ENCODE results near the gene CIB4. TPM values are rescaled to one million over a fixed set of nuclear protein-coding genes. Genes with fewer than 3 reads are reported as not detected.

Gene CIB4
- total and polyA plus RNA-seq, 9 of the 15 experiments (the other 6 are each of a cell fraction or from before 2014, with no cell fraction given), result not detected

DNA sequence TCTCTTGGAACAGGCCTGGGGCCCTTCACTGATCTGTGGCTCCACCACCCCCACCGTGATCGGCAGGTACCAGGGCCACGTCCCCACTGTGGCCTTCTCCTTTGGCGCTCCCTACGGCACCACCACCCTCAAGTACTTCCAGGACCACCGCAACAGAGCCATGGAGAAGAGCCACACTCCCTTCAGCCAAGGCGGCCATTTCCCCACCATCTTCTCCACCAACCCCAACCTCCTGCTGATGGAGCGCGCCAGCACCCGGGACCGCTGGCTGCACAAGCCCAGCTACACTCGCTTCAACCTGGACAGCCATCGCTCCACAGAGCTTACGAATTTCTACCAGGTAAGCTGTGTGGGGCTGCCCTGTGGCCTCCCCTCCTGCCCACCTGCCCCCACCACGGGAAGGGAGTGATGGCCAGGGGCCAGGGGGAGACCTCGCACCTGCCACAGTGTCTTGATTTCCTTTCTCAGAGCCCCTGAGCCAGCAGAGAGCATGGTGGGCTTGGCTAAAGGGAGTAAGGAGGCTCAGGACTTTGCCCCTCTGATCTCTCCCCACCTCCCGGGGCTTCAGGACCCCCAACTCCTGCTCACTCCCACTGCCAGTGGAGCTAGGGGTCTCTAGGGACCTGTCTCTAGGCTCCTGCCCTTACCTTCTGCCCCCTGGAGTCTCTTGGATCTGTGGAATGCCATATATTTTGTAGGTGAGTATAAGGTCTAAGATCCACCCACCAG is 65.2 kb downstream of the CIB4 start:
- intact Hi-C loops (cut with micrococcal nuclease), result no loop called here
- TF ChIP-seq PTTG1 (tag; IDR thresholded peaks at IDR 0.05; ENCODE audit: low read depth) (no peak), HDAC1 (IDR thresholded peaks at IDR 0.05) (no peak), ZNF764 (CRISPR knock-in tag; IDR thresholded peaks at IDR 0.05; ENCODE audit: low read depth) (no peak), TAL1 (IDR thresholded peaks at IDR 0.05) (no peak), CAMTA2 (CRISPR knock-in tag; conservative IDR thresholded peaks at IDR 0.05) (no peak), NONO (IDR thresholded peaks at IDR 0.05; ENCODE audit: low read depth in 2 of 2, low read length in 1 of 2) (no peak), COPS2 (conservative IDR thresholded peaks at IDR 0.05) (no peak), RBBP5 (IDR thresholded peaks at IDR 0.05; ENCODE audit: borderline replicate concordance, insufficient read depth, low read length, poor library complexity, severe bottlenecking) (no peak), HDAC3 (IDR thresholded peaks at IDR 0.05; ENCODE audit: borderline replicate concordance, partially characterized antibody) (no peak), ZNF584 (CRISPR knock-in tag; IDR thresholded peaks at IDR 0.05; ENCODE audit: low read depth) (no peak), CREBBP (IDR thresholded peaks at IDR 0.05; ENCODE audit: low read depth, low read length) (no peak), BACH1 (tag; IDR thresholded peaks at IDR 0.05) (no peak)
- TF ChIP-seq, protein P1, sequence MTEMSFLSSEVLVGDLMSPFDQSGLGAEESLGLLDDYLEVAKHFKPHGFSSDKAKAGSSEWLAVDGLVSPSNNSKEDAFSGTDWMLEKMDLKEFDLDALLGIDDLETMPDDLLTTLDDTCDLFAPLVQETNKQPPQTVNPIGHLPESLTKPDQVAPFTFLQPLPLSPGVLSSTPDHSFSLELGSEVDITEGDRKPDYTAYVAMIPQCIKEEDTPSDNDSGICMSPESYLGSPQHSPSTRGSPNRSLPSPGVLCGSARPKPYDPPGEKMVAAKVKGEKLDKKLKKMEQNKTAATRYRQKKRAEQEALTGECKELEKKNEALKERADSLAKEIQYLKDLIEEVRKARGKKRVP (CRISPR knock-in tag; IDR thresholded peaks at IDR 0.05), result no peak
- TF ChIP-seq, protein P2, sequence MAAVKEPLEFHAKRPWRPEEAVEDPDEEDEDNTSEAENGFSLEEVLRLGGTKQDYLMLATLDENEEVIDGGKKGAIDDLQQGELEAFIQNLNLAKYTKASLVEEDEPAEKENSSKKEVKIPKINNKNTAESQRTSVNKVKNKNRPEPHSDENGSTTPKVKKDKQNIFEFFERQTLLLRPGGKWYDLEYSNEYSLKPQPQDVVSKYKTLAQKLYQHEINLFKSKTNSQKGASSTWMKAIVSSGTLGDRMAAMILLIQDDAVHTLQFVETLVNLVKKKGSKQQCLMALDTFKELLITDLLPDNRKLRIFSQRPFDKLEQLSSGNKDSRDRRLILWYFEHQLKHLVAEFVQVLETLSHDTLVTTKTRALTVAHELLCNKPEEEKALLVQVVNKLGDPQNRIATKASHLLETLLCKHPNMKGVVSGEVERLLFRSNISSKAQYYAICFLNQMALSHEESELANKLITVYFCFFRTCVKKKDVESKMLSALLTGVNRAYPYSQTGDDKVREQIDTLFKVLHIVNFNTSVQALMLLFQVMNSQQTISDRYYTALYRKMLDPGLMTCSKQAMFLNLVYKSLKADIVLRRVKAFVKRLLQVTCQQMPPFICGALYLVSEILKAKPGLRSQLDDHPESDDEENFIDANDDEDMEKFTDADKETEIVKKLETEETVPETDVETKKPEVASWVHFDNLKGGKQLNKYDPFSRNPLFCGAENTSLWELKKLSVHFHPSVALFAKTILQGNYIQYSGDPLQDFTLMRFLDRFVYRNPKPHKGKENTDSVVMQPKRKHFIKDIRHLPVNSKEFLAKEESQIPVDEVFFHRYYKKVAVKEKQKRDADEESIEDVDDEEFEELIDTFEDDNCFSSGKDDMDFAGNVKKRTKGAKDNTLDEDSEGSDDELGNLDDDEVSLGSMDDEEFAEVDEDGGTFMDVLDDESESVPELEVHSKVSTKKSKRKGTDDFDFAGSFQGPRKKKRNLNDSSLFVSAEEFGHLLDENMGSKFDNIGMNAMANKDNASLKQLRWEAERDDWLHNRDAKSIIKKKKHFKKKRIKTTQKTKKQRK (IDR thresholded peaks at IDR 0.05; ENCODE audit: borderline replicate concordance, low read depth, low read length), result no peak
- TF ChIP-seq, protein P3, sequence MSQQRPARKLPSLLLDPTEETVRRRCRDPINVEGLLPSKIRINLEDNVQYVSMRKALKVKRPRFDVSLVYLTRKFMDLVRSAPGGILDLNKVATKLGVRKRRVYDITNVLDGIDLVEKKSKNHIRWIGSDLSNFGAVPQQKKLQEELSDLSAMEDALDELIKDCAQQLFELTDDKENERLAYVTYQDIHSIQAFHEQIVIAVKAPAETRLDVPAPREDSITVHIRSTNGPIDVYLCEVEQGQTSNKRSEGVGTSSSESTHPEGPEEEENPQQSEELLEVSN (IDR thresholded peaks at IDR 0.05; ENCODE audit: borderline replicate concordance in 1 of 2, extremely low read depth in 1 of 2, insufficient read depth in 1 of 2, insufficient read length in 1 of 2, low read depth in 1 of 2, low read length in 1 of 2, poor library complexity in 1 of 2, severe bottlenecking in 1 of 2), result no peak

More for the DNA sequence above, 65.2 kb downstream of the CIB4 start:
- ChIA-PET POLR2A (interaction anchor here (2.0 kb wide), 1 partner anchor 18 kb away, joined by 6 read pairs; no protein-coding TSS in a partner anchor), CTCF (ENCODE audit: low intra/inter-chr PET ratio) (interaction anchor here (3.5 kb wide), 1 partner anchor 54 kb away, joined by 31 read pairs; no protein-coding TSS in a partner anchor)
- no peak overlapping the region for H3K27ac ChIP-seq (ENCODE audit: extremely low read depth, low read depth, low read length)
- H3K36me3 ChIP-seq (ENCODE audit: control insufficient read depth, insufficient read depth, low read length), result no peaks in the 10 kb centered on the region
- H3K4me1 ChIP-seq (replicated peaks in 1 of 2; ENCODE audit: control insufficient read depth in 2 of 2, insufficient read depth in 2 of 2, low read length in 2 of 2), result no peaks in the 10 kb centered on the region; a peak in 1 of 5 replicates
- H3K9me3 ChIP-seq (replicated peaks; ENCODE audit: control insufficient read depth, insufficient read depth, low read depth, low read length), result no peaks in the 10 kb centered on the region
- ATAC-seq, result no peak
- whole genome bisulfite sequencing (ENCODE audit: insufficient coverage, low coverage, missing lambda C conversion rate), result 0% methylated on average over 13 of the region's 17 CpGs
- no peak overlapping the region for H3K4me2 ChIP-seq (ENCODE audit: insufficient read depth, low read length)
- H2AFZ ChIP-seq (ENCODE audit: low read depth, low read length), result no peak overlapping the region
- in situ Hi-C loops (cut with MboI), result no loop called here
- no peak for FAIRE-seq
- BruUV-seq (replicated peaks), result no TSS peak
- H3K9ac ChIP-seq (ENCODE audit: insufficient read depth in 1 of 2, low read depth in 2 of 2, low read length in 2 of 2), result no peak overlapping the region
- no peaks in the 10 kb centered on the region for H3K9me1 ChIP-seq (ENCODE audit: control insufficient read depth, insufficient read depth, low read length)
- H3K27me3 ChIP-seq (ENCODE audit: control insufficient read depth in 2 of 2, insufficient read depth in 2 of 2, low read length in 2 of 2), result peaks cover 39 to 91% of the 10 kb centered on the region in 2 experiments
- DNase-seq (ENCODE audit: extremely low read depth in 1 of 4, low spot score in 3 of 4), result no peak
- H3K4me3 ChIP-seq, result no peak overlapping the region
- no peaks in the 10 kb centered on the region for H3K79me2 ChIP-seq (ENCODE audit: control insufficient read depth, insufficient read depth, low read length)
- peaks cover 9% of the 10 kb centered on the region for H4K20me1 ChIP-seq (replicated peaks; ENCODE audit: control insufficient read depth, insufficient read depth, low read length)
